ENCODE measurements around the gene LDAF1.

DNA sequence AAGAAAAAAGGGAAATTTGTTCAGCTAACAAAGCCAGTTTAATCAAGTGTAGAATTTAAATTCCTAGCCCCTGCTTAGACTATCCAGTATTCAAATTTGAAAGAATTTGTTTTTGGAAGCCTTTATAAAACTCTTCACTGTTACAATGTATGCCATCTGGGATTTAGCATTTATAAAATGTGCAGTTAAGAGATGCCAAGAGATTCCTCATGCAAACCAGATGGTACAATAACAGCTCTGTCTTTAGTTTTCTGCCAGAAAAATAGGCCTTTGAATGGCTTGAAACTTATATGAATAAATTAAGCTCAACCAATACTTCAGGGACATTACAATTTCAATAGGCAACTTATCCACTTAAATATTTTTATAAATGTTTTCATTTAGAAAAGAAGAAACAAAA, 68.3 kb downstream of the LDAF1 start:
- TF ChIP-seq EP300 (IDR thresholded peaks at IDR 0.05) (no peak), POLR2AphosphoS5 (IDR thresholded peaks at IDR 0.05) (no peak), POLR2A (IDR thresholded peaks at IDR 0.05) (no peak)
- TF ChIP-seq, protein P1, sequence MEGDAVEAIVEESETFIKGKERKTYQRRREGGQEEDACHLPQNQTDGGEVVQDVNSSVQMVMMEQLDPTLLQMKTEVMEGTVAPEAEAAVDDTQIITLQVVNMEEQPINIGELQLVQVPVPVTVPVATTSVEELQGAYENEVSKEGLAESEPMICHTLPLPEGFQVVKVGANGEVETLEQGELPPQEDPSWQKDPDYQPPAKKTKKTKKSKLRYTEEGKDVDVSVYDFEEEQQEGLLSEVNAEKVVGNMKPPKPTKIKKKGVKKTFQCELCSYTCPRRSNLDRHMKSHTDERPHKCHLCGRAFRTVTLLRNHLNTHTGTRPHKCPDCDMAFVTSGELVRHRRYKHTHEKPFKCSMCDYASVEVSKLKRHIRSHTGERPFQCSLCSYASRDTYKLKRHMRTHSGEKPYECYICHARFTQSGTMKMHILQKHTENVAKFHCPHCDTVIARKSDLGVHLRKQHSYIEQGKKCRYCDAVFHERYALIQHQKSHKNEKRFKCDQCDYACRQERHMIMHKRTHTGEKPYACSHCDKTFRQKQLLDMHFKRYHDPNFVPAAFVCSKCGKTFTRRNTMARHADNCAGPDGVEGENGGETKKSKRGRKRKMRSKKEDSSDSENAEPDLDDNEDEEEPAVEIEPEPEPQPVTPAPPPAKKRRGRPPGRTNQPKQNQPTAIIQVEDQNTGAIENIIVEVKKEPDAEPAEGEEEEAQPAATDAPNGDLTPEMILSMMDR (IDR thresholded peaks at IDR 0.05) = no peak
